Suppressor macrophage (primary cell): ENCODE results near the gene DGKI.
A peak's percentile ranks its signal among the peaks of the same experiment; 100 is the strongest.
"Not testable (repeated sequence)": the region's sequence is repeated elsewhere in the genome, so short reads cannot be mapped to it uniquely, and the experiment has no call there.

Experiments used
- DNase-seq, 4 experiments: peaks; one replicate each; pipeline ENCODE4 v3.0.0-alpha.2; 2020 to 2022

Gene DGKI

DNA sequence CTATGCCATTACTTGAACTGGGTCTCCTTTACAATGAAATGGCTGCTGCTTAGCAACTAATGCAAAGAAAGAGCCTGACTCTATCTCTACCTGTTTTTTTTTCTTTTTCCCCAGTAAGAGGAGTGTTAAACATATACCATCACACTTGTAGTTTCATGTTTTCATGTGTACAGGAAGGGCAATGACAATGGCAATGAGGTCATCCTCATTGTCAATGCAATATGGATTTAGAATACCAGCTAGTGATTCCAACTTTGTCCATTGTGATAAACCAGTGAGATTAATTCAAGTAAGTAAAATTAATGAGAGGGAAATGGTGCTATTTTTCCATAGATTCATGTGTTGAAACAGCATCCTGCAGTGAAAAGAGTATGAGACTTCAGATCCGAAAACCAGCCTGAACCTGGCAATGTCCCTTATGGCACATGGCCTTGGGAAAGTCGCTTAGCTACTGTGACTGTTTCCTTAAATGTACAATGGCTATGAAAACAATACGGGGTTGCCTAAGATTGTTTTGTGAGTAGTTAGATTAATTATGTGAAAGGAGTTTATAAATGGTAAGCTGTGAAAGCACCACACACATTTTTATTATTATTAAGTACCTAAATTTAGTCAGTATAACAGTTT lies 11.2 kb downstream of the DGKI start:
- DNase-seq: no peak

DNA sequence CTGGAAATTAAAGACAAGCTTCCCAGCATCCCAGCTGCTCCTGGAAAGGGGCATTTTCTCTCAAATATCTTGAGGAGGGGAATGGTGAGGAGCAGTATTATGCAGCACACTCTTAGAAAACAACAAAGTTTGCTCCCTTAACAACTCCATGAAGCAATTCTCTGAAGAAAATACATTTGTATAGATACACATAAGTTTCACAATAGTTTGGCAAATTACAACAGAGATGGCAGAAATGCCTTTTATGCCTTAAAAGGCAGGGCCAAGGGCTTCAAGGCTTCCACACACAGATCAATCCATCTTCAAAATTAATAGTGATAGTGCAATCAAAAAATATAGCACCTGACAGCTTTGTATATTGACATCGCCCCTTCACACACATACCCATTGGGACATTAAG lies 12.2 kb downstream of the DGKI start:
- DNase-seq: no peak

DNA sequence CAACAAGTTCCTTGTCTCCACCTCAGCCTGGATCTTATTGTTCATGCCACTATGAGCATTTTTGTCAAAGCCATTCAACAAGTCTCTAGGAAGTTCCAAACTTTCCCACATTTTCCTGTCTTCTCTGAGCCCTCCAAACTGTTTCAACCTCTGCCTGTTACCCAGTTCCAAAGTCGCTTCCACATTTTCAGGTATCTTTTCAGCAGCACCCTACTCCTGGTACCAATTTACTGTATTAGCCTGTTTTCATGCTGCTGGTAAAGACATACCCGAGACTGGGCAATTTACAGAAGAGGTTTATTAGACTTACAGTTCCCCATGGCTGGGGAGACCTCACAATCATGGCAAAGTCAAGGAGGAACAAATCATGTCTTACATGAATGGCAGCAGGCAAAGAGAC lies 13.8 kb downstream of the DGKI start:
- DNase-seq: not testable (repeated sequence)

DNA sequence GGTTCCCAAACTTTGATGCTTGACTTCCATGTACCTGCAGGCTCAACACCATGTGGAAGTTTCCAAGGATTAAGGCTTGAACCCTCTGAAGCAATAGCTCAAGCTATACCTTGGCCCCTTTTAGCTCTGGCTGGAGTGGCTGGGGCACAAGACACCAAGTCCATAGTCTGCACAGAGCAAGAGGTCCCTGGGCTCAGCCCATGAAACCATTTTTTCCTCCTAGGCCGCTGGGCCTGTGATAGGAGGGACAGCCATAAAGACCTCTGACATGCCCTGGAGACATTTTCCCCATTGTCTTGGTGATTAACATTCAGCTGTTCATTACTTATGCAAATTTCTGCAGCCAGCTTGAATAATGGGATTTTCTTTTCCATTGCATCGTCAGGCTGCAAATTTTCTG lies 14.4 kb downstream of the DGKI start:
- no peak for DNase-seq

DNA sequence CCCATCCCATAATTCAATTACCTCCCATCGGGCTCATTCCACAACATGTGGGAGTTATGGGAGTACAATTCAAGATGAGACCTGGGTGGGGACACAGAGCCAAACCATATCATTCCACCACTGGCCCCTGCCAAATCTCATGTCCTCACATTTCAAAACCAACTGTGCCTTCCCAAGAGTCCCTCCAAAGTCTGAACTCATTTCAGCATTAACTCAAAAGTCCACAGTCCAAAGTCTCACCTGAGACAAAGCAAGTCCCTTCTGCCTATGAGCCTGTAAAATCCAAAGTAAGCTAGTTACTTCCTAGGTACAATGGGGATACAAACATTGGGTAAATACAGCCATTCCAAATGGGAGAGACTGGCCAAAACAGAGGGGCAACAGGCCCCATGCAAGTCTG lies 15.2 kb downstream of the DGKI start:
- DNase-seq: not testable (repeated sequence)

DNA sequence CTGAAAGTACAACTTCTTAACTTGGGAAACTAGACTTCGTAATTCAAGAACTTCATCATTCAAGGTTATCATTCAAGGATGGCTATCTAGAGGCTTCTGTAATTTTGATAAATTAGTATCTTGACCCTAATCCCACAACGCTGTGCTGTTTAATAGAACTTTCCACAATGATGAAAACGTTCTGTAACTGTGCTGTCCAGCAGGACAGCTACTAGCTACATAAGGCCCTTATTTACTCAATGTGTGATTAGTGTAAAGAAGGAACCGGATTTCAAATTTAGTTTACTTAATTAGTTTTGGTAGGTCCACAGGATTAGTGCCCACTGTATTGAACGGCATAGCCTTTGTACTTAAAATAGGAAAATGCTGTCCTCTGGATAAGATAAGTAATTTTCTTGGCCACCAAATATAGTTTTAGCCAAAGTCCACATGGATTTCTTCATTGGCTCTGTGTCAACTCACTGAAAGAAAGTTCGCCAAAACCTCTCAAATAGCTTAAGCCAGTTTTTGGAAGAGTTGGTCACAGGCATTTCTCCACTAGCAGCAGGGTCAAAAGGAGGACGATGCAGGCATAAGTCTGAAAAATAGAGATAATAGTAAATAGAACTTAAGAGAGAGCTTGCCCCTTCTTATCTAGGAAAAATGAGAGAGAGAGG lies 17.3 kb downstream of the DGKI start:
- DNase-seq: no peak

DNA sequence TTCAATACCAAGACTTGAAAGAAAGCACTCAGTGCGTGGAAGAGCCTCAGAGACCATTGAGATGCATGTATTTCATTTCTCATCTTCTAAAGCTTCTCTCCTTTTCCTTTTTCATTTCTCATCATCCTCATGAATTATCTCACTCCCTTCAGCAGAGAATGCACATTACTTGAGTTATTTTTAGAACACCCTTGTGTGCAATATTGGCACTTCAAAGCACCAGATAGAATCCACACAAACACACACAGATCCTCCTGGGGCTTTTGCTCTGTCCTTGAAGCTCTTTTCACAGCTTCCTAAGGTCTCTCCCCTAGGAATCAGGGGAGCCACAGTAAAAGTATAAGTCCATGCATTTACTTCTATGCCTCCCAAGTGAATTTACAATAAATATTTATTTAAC lies 18.3 kb downstream of the DGKI start:
- no peak for DNase-seq

DNA sequence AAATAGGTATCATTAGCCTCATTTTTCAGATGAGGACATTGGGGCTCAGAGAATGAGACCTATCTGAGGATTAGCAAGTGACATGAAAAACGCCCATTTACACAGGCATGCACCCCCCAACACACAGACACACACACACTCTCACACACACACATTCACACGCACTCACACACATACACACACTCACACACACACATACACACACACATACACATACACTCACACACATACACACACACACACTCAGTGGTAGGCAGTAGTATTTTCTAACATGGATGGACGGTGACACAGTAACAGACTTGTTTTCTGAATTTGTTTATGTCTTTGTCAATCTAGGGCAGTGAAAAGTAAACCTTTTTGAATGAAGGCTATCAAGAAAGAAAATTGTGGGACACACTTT lies 21.3 kb downstream of the DGKI start:
- DNase-seq: no peak

DNA sequence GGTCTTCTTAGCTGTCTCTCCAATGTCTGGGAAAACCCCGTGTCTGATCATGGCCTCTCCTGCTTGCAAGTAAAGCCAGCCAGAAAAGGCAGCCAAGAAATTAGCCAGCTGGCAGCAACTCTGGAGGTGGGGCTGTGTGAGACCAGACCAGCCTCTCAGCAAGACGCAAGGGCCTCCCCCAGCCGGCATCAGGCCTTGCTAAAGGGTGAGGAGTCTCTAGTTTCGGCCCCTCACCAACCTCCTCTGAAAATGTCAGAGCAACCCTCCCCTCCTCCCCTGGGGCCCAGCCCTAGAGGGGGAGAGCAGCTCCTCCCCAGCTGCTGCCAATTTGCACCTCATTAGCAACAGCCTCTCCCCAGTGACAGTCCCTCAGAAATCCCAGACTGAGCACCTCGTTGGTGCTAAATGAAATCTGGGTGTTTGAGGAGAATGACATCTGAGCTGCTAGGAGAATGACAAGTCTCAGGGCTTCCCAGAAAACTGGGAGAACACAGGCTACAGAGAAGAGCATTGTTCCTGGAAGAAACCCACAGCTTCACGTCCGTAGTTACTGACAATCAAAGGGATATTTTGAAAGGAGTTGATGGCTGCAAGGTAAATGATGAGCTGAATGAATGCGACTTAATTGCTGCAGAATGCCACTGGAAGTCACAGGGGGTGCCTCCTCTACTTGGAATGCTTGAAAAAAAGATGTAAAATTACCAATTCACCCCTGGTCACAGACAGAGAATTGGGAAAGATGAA lies 25.9 kb downstream of the DGKI start:
- no peak for DNase-seq

DNA sequence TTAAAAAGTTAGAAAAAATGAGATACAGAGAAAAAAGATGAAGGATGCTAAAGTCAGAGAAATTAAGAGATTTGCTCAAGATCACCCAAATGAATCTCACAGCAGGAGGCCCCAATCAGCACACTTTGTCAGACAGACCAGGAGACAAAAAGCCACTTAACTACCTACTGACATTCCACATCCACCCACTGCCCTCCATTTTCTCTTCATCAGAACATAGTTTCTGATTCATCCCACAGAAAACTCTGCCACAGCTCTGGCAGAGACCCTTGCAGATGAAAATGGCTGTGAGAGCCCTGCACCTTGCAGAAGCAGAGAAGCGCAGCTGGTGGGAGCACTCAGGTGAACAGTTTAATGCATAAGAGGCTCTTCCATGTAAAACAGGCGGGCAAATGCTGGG lies 26.6 kb downstream of the DGKI start:
- no peak for DNase-seq

DNA sequence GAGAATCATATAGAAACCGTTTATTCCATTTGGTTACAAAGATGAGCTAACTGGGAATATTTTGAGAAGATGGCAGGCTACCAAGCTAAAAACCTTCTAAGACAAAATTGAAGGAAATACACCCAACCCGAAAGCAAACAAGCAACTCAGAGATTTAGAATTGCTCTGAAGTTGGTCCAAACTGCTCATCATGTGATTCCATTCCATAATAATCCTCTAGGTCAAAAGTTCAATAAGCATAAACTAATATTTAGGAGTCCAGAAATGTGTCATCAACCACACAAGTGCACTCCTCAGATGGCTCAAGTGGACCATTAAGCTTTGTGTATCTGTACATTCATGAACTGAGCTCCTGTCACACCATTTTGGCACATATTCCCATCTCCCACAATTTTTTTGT lies 28.7 kb downstream of the DGKI start:
- DNase-seq: no peak

DNA sequence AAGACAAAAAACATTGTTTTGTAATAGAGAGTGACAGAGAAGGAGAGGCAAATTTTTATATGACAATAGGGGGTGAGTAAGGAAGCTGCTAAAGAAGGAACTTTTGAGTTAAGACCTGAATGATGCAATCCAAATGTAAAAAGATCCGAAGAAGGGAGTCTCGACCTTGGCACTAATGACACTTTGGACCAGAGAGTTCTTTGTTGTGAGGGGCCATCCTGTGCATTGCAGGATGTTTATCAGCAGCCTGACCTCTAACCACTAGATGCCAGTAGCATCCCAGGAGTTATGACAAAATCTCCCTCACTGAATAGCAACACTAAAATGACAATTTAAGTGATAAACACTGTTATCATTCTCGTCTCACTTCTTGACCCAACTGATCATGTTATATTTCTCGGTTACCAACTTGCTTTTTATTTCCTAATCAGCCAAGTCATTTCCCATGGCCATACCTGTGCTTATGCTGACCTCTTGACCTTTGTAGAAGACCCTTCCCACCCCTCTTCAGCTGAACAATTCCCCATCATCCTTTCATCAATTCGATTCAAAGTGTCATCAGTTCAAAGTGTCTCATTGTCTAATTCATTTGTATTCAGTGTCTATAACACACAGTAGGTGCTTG lies 30.0 kb downstream of the DGKI start:
- DNase-seq: peak in 1 of 4 experiments; percentile 17

DNA sequence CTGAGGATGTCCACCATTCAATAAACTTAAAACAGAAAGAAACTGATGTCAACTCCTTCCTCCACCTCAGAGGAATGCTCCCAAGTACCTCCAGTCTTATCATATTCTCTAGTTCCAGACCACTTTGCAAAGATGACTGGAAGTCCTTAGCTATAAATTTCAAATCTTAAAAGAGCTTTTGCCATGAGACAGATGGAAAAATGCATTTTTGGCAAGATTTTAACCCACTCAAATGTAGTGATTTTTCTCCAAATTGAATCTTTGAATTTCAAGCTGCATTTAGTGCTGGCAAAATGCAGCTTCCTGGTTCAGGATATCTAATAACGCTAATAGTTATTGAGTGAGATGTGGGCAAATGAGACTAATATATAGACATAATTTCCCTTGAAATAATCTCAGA lies 33.2 kb downstream of the DGKI start:
- no peak for DNase-seq

DNA sequence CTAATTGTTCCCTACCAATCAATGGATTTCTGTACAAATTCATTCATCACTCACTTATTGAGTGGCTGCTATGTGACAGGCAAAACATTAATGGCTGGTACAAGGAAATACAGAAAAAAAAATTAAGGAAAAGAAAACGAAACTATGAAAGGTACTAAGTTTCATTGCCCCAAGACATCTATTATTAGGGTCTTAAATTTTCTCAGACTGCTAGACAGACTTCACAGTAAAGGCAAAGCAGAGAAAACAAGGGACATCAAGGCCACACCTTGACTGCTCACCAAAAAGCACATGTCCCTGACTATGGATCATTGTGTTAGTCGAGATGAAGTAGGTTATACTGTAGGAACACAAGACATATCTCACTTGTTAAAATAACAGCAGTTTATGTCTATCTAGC lies 36.5 kb downstream of the DGKI start:
- DNase-seq: no peak

DNA sequence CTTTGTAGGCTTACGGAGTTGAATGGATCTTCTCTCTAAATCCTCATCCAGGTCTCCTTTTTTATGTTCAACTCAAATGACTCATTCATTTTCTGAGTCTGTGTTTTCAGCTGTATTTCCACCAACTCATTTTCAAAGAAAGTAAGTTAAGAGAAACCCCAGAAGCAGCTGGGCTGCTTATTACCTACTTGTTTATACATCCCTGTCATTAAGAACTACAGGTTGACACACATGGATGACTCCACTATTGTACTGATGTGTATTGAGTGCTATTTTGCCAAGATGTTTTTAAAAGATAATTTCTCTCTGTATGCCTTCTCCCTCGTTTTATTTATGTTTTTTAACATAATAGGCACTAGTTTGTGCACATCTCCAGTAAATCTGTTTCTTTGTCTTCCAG lies 41.9 kb downstream of the DGKI start:
- DNase-seq: no peak

DNA sequence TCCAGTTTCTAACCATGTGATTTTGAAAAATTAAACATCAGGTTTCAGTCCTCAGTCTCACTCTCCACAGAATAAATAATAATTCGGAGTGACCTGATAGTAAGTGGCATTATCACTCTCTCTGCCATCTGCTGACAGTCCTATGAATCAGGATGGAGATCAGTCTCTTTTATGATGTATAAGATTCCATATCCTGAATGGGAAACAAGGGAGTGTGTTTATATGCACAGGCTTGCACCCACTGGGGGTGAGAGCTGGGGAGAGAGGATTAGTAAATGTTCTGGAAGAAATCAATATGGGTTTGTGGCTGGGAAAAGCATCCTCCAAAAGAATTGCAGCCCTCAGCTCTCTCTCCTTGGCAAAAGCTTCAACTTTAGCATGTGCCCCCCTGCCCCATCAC lies 45.3 kb downstream of the DGKI start:
- DNase-seq: no peak

DNA sequence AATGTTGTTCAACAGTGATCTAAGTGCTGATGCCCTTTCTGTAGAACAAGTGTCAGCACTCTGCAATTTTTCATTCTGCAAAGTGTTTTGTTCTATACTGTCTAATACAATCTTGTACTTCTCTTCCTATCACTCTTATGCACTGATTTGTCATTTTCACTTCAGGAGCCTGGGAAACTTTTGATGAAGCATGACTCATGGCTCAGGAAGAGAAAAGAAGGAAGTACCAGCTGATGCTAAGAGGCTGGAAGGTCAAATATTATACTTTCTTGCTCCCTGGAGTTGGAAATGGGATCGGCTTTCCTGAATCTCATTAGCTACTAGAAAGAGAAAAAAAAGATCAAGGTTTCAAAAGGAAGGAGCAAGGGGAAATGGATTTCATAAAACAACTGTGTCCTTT lies 45.8 kb downstream of the DGKI start:
- DNase-seq: peak; percentile 24 to 66 (median 48)

DNA sequence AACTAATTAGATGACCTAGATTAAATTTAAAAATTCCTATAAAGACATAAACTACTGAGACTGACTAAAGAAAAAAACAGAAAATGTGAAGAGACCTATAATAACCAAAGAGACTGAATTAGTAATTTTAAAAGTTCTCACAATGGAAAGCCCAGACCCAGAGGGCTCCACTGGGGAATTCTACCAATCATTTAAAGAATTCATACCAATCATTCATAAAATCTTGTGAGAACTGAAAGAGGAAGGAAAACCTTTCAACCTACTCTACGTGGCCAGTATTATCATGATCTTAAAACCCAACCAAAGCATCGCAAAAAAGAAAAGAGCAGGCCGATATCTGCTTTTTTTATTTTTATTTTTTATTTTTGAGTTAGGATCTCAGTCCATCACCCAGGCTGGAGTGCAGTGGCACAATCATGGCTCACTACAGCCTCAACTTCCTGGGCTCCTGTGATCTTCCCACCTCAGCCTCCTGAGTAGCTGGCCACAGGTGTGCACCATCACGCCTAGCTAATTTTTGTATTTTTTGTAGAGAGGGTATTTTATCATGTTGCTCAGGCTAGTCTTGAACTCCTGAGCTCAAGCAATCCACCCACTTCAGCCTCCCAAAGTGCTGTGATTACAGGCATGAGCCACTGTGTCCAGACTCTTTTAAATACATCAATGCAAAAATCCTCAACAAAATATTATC lies 48.6 kb downstream of the DGKI start:
- DNase-seq: no peak

DNA sequence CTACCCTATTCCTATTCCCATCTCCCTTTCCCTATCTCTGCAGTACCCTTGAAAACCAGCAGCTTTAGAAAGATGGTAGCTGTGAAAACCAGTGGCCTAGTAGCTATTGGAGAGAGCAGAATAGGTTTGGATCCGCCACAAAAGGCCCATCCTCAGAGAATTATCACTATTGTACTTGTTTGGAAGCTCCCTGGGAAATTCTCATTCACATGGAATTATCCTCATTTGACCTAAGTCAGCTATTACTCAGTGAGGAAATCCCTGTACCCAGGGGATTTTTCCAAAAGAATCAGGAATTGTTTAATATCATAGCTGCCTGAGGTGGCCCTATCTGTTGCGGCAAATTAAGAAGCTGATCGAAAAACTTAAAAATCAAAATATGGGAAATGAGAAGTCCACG lies 51.6 kb downstream of the DGKI start:
- DNase-seq: no peak

DNA sequence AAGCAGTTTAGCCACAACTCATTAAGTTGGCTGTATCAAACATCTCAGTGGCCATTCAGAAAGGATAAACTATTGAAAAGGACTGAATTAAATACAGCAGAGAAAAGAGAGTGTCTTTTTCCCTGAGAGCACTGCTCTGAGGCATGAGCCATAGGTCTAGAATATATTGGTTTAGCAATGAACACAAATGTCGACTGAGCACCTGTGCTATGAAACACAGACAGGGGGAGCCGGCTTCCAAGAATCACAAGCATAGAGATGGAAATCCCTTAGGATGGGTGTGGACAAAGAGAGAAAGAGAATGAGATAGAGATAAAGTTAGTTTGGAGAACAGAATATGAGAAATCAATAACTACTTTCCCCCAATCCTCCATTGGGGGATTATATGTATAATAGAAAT lies 54.8 kb downstream of the DGKI start:
- no peak for DNase-seq

DNA sequence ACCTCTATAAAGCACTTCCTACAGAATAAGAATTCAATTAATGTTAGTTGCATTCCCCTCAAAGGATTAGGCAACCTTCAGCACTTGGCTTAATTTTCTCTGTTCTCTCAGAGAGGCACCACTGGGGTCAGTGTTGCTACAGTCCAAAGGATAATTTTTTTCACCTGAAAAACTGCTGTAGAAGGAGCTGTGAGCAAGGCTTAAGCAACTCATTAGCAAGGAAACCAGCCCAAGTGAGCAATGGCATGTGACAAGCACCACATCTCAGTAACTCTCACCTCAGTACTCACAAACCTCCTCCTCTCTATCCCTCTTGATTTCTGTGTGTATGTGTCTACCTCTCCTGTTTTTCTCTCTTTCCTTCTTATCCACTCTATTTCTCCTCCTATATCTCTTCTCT lies 55.9 kb downstream of the DGKI start:
- no peak for DNase-seq

DNA sequence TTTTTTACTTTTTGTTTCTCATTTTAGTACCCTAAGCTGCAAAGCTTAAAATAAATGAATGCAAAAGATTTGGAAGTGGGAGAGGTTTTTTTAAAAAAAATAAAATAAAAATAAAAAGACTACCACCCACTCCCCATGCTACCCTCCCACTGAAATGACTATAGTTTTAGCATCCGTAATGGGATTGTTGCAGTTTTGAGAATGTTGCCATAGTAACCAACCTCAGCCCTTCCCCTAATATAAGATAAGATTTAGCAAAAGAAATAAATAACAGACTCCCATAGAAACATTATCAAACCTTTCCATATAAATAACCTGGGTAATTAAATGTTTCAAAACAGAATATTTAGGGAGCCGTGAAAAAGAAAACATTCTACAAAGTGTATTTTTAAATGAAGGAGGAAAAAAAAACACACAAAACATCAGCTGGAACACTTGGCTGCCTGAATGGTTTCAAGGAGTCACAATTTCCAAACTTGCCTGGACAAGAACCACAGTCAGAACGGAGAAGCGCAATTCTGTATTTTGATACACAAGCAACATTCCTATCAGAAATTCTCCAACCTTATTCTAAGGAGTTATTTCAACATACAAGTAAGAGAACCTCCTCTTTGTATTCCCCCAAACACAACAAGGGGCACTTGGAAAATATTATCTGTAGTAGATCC lies 57.4 kb downstream of the DGKI start:
- no peak for DNase-seq
